GM23248 (cell line): ENCODE measurements around the gene MSH5. TPM values are rescaled to one million over a fixed set of nuclear protein-coding genes. Genes with fewer than 3 reads are reported as not detected.

Experiments
- DNase-seq: peaks from one replicate; pipeline ENCODE4 v3.0.0-alpha.2; 2015
- H2AFZ ChIP-seq: fragments of 200-600 bp; sonication (generic); 2 replicates; pipeline ENCODE4 v1.6.1; 2016; ENCODE audit warnings: antibody characterized with exemption
- H3F3A ChIP-seq: fragments of 200-600 bp; sonication (generic); 2 replicates; pipeline ENCODE4 v1.6.1; 2016; ENCODE audit warnings: mild to moderate bottlenecking, antibody characterized with exemption, mixed run types; ENCODE audit not compliant: insufficient read depth
- H3K27ac ChIP-seq: fragments of 200-600 bp; sonication (generic); 2 replicates; pipeline ENCODE4 v1.5.1; 2016; ENCODE audit warnings: mild to moderate bottlenecking
- H3K27me3 ChIP-seq: fragments of 200-600 bp; sonication (generic); replicated peaks from 2 replicates; pipeline ENCODE4 v1.6.1; 2016; ENCODE audit warnings: mild to moderate bottlenecking; ENCODE audit not compliant: insufficient read depth
- H3K36me3 ChIP-seq: fragments of 200-600 bp; sonication (generic); 2 replicates; pipeline ENCODE4 v1.6.1; 2016; ENCODE audit warnings: low read depth, mild to moderate bottlenecking
- H3K4me1 ChIP-seq: fragments of 200-600 bp; sonication (generic); 2 replicates; pipeline ENCODE4 v1.6.1; 2016; ENCODE audit warnings: mild to moderate bottlenecking; ENCODE audit not compliant: insufficient read depth
- H3K4me2 ChIP-seq: fragments of 200-600 bp; sonication (generic); one replicate; pipeline ENCODE4 v1.6.1; 2016; ENCODE audit warnings: mild to moderate bottlenecking; ENCODE audit not compliant: unreplicated experiment
- H3K4me3 ChIP-seq: fragments of 200-600 bp; sonication (generic); 2 replicates; pipeline ENCODE4 v1.5.1; 2016; ENCODE audit warnings: mild to moderate bottlenecking
- H3K79me2 ChIP-seq: fragments of 200-600 bp; sonication (generic); 2 replicates; pipeline ENCODE4 v1.6.1; 2016; ENCODE audit warnings: mild to moderate bottlenecking; ENCODE audit not compliant: insufficient read depth
- H3K9ac ChIP-seq: fragments of 200-600 bp; sonication (generic); 2 replicates; pipeline ENCODE4 v1.6.1; 2016; ENCODE audit warnings: mild to moderate bottlenecking
- H3K9me2 ChIP-seq: fragments of 200-600 bp; sonication (generic); 2 replicates; pipeline ENCODE4 v1.6.1; 2016; ENCODE audit warnings: mixed run types, mild to moderate bottlenecking, moderate library complexity; ENCODE audit not compliant: insufficient read depth
- H3K9me3 ChIP-seq: fragments of 200-600 bp; sonication (generic); one replicate; pipeline ENCODE4 v1.6.1; 2017; ENCODE audit warnings: low read depth
- H4K20me1 ChIP-seq: fragments of 200-600 bp; sonication (generic); 2 replicates; pipeline ENCODE4 v1.6.0; 2016; ENCODE audit not compliant: insufficient read depth
- EZH2 ChIP-seq: fragments of 200-600 bp; sonication (generic); IDR thresholded peaks from 2 replicates; pipeline ENCODE4 v1.6.1; 2018; ENCODE audit warnings: antibody characterized with exemption, mild to moderate bottlenecking; ENCODE audit not compliant: insufficient read depth, poor library complexity, severe bottlenecking
- EZH2phosphoT487 ChIP-seq: fragments of 200-600 bp; sonication (generic); IDR thresholded peaks from 2 replicates; pipeline ENCODE4 v1.6.1; 2018; ENCODE audit warnings: antibody characterized with exemption, moderate library complexity, mild to moderate bottlenecking, low read depth; ENCODE audit not compliant: insufficient read depth
- WGBS, 2 experiments: methylation state at CpG; one replicate each; pipeline ENCODE4 v1.1.6; 2015 to 2017; ENCODE audit warnings: low lambda C conversion rate in 2 of 2, low coverage in 1 of 2; ENCODE audit errors: missing lambda C conversion rate in 2 of 2; 5-methylcytosine and 5-hydroxymethylcytosine counted together
- in situ Hi-C: fragments of 300-500 bp; cut with MboI; formaldehyde crosslinking; loops from 2 replicates; pipeline ENCODE4 v1.15.0; 2020
- polyA plus RNA-seq: library from polyadenylated mRNA; unstranded; fragments of >200 nt; fragmentation: Nextera tagmentation; extraction: Ambion mirVana; gene quantifications from 2 replicates; pipeline ENCODE4 v1.2.1, GENCODE V29; 2016
- total RNA-seq: library from RNA; depleted of rRNA; stranded (reverse); fragments of >200 nt; shearing (Covaris generic); gene quantifications from 2 replicates; pipeline ENCODE4 v1.2.3, GENCODE V29; 2014

MSH5 gene
- total and polyA plus RNA-seq, 2 experiments from 2014 or later, result 2.9 to 4.3 TPM

GRCh38 chr6:31730631-31731086 is 9.1 kb upstream of the MSH5 start:
- H3K9me2 ChIP-seq, result no peaks in the 10 kb centered on the region
- WGBS, 2 experiments, result 77 to 82% methylated on average over 11 of the region's 11 CpGs
- H3K4me1 ChIP-seq, result peaks cover 19% of the 10 kb centered on the region
- TF ChIP-seq EZH2phosphoT487 (no peak), EZH2 (no peak)
- peak overlapping the region; percentile 75 for H3K4me3 ChIP-seq
- H3K79me2 ChIP-seq, result peaks cover 38% of the 10 kb centered on the region
- no peak for DNase-seq
- H3K9ac ChIP-seq, result peak overlapping the region; percentile 81
- H3K9me3 ChIP-seq, result no peaks in the 10 kb centered on the region
- peaks cover 44% of the 10 kb centered on the region for H3F3A ChIP-seq
- H3K4me2 ChIP-seq, result peak overlapping the region; percentile 87
- no peak overlapping the region for H2AFZ ChIP-seq
- H3K36me3 ChIP-seq, result peaks cover 44% of the 10 kb centered on the region
- peak overlapping the region; percentile 78 for H3K27ac ChIP-seq
- in situ Hi-C loops, result no loop called here
- no peaks in the 10 kb centered on the region for H3K27me3 ChIP-seq
- H4K20me1 ChIP-seq, result no peaks in the 10 kb centered on the region

GRCh38 chr6:31732029-31732428 is 7.8 kb upstream of the MSH5 start:
- no peaks in the 10 kb centered on the region for H3K9me3 ChIP-seq
- DNase-seq, result no peak

GRCh38 chr6:31733734-31734133 is 6.1 kb upstream of the MSH5 start:
- H3K4me2 ChIP-seq, result peak overlapping the region; percentile 98
- no peaks in the 10 kb centered on the region for H3K9me3 ChIP-seq
- H3K9me2 ChIP-seq, result no peaks in the 10 kb centered on the region
- TF ChIP-seq EZH2phosphoT487 (no peak), EZH2 (no peak)
- peak overlapping the region; percentile 100 for H3K4me3 ChIP-seq
- no peaks in the 10 kb centered on the region for H4K20me1 ChIP-seq
- peaks cover 41% of the 10 kb centered on the region for H3K4me1 ChIP-seq
- H3K36me3 ChIP-seq, result peaks cover 33% of the 10 kb centered on the region
- in situ Hi-C loops, result no loop called here
- no peak for DNase-seq
- H3K27me3 ChIP-seq, result no peaks in the 10 kb centered on the region
- H2AFZ ChIP-seq, result no peak overlapping the region
- peaks cover 67% of the 10 kb centered on the region for H3F3A ChIP-seq
- WGBS, 2 experiments, result 64% methylated on average over 4 of the region's 4 CpGs
- H3K9ac ChIP-seq, result peak overlapping the region; percentile 95
- H3K79me2 ChIP-seq, result peaks cover 58% of the 10 kb centered on the region
- H3K27ac ChIP-seq, result peak overlapping the region; percentile 87

More at GRCh38 chr6:31732029-31732428, 7.8 kb upstream of the MSH5 start:
- Histone ChIP-seq H3K4me3 (no peak overlapping the region), H3K36me3 (peaks cover 36% of the 10 kb centered on the region), H3K79me2 (peaks cover 52% of the 10 kb centered on the region), H2AFZ (no peak overlapping the region), H3K9ac (no peak overlapping the region), H4K20me1 (no peaks in the 10 kb centered on the region), H3K4me1 (peaks cover 24% of the 10 kb centered on the region), H3F3A (peaks cover 54% of the 10 kb centered on the region), H3K27me3 (no peaks in the 10 kb centered on the region), H3K27ac (no peak overlapping the region), H3K9me2 (no peaks in the 10 kb centered on the region), H3K4me2 (no peak overlapping the region)
- no peak for TF ChIP-seq EZH2
- no peak for TF ChIP-seq EZH2phosphoT487
- in situ Hi-C loops, result no loop called here
- WGBS, 2 experiments, result 79 to 88% methylated on average over 3 of the region's 3 CpGs

- no peaks in the 10 kb centered on the region for H3K9me3 ChIP-seq
- 0% methylated on average over 1 to 2 of the region's 2 CpGs for WGBS, 2 experiments
- no peaks in the 10 kb centered on the region for H3K9me2 ChIP-seq
- in situ Hi-C loops, result no loop called here
- peak overlapping the region; percentile 95 for H3K9ac ChIP-seq
- H4K20me1 ChIP-seq, result no peaks in the 10 kb centered on the region
- no peaks in the 10 kb centered on the region for H3K27me3 ChIP-seq
- H3K4me1 ChIP-seq, result peaks cover 44% of the 10 kb centered on the region
- H3K79me2 ChIP-seq, result peaks cover 58% of the 10 kb centered on the region
- peak overlapping the region; percentile 100 for H3K4me3 ChIP-seq
- TF ChIP-seq EZH2phosphoT487, result no peak
- peaks cover 71% of the 10 kb centered on the region for H3F3A ChIP-seq
- peak overlapping the region; percentile 87 for H3K27ac ChIP-seq
- peak overlapping the region; percentile 98 for H3K4me2 ChIP-seq
- DNase-seq, result no peak
- H2AFZ ChIP-seq, result 0 out of 2 replicates have a peak overlapping the region, but pooled peaks have one; percentile 41
- H3K36me3 ChIP-seq, result peaks cover 33% of the 10 kb centered on the region
Measured at GRCh38 chr6:31734247-31734820, 5.5 kb upstream of the MSH5 start.
